CD4-positive, alpha-beta T cell treated with Interleukin-21 for 1 hour (primary cell): ENCODE measurements around the gene C1GALT1.
"Not testable (repeated sequence)": the region's sequence is repeated elsewhere in the genome, so short reads cannot be mapped to it uniquely, and the experiment has no call there.

ENCODE experiments used
- DNase-seq: peaks from one replicate; pipeline ENCODE4 v3.0.0-alpha.2; 2020

The C1GALT1 gene

GRCh38 chr7:7239346-7239745, 57.0 kb downstream of the C1GALT1 start:
- DNase-seq = no peak

- DNase-seq = no peak
These were observed 60.6 kb downstream of the C1GALT1 start for GRCh38 chr7:7242899-7243298.

GRCh38 chr7:7245233-7245632, 62.9 kb downstream of the C1GALT1 start:
- DNase-seq = not testable (repeated sequence)

- DNase-seq = no peak
These were observed 63.9 kb downstream of the C1GALT1 start for GRCh38 chr7:7246223-7246622.

- DNase-seq = no peak
These were observed 65.3 kb downstream of the C1GALT1 start for GRCh38 chr7:7247658-7248057.

GRCh38 chr7:7249814-7250213, 67.5 kb downstream of the C1GALT1 start:
- no peak for DNase-seq

- DNase-seq = no peak
These were observed 69.4 kb downstream of the C1GALT1 start for GRCh38 chr7:7251742-7252141.

- no peak for DNase-seq
These were observed 72.0 kb downstream of the C1GALT1 start for GRCh38 chr7:7254319-7254718.

GRCh38 chr7:7254908-7255307, 72.6 kb downstream of the C1GALT1 start:
- DNase-seq = no peak

GRCh38 chr7:7256731-7257274, 74.5 kb downstream of the C1GALT1 start:
- no peak for DNase-seq

- DNase-seq = peak; percentile 37
These were observed 75.8 kb downstream of the C1GALT1 start for GRCh38 chr7:7257899-7258692.

GRCh38 chr7:7261863-7262262, 79.5 kb downstream of the C1GALT1 start:
- no peak for DNase-seq

- no peak for DNase-seq
These were observed 81.2 kb downstream of the C1GALT1 start for GRCh38 chr7:7263297-7264230.

- no peak for DNase-seq
These were observed 82.1 kb downstream of the C1GALT1 start for GRCh38 chr7:7264306-7265040.

GRCh38 chr7:7265081-7266075, 83.0 kb downstream of the C1GALT1 start:
- DNase-seq = no peak

- no peak for DNase-seq
These were observed 84.0 kb downstream of the C1GALT1 start for GRCh38 chr7:7266257-7266881.

GRCh38 chr7:7271094-7271874, 88.9 kb downstream of the C1GALT1 start:
- no peak for DNase-seq

- no peak for DNase-seq
These were observed 90.0 kb downstream of the C1GALT1 start for GRCh38 chr7:7272294-7272693.

- no peak for DNase-seq
These were observed 92.4 kb downstream of the C1GALT1 start for GRCh38 chr7:7274782-7275181.

- no peak for DNase-seq
These were observed 93.8 kb downstream of the C1GALT1 start for GRCh38 chr7:7276161-7276560.
